HPDE6-E6E7 (cell line): Measurements from ENCODE around the gene AVEN.
"Not testable (repeated sequence)": the region's sequence is repeated elsewhere in the genome, so short reads cannot be mapped to it uniquely, and the experiment has no call there.

Source experiments
- DNase-seq: peaks from one replicate; pipeline ENCODE4 v3.0.0; 2011; ENCODE audit warnings: missing footprints; ENCODE audit errors: extremely low spot score

Gene AVEN, protein sequence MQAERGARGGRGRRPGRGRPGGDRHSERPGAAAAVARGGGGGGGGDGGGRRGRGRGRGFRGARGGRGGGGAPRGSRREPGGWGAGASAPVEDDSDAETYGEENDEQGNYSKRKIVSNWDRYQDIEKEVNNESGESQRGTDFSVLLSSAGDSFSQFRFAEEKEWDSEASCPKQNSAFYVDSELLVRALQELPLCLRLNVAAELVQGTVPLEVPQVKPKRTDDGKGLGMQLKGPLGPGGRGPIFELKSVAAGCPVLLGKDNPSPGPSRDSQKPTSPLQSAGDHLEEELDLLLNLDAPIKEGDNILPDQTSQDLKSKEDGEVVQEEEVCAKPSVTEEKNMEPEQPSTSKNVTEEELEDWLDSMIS

DNA sequence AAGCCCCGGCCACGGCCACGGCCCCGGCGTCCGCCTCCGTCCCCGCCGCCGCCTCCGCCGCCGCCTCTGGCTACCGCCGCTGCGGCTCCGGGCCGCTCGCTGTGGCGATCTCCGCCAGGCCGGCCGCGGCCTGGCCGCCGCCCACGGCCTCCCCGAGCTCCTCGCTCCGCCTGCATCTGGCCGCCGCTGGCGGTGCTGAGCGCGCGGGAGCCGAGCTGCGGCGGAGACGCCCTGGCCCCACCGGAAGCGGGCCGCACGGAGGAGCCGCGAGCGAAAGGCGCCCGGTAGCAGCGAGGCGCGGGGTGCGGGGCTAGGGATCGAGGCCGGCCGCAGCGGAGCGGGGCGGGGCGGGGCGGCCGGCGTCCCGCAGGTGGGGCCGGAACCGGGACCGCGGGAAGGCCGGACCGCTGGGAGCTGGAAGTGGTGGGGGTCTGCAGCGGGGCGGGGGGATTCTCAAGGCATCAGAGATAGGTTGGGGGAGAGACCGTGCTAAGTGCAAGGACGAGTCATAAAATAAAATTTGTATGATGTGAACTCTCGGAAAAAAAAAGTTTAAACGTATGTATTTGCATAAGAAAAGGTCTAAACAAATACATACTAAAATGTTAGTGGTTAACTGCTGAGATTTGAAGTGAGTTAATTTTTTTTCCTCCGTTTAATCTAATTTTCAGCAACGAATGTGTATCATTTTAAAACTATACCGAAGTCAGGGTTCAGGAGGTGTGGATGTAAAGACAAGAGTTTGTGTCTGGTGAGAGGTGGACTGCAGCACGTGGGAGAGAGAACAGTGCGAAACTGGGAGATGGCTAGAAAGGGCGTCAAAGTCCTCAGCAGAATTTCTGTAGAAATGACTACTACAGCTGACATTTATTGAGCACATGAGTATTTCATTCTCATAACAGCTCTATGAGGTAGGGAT, at the start of gene AVEN:
Gene AVEN (minus strand): TSS at position 334 of the 919 bp plus-strand sequence. CDS start 158 bp downstream, at position 176.
- peak; percentile 22 for DNase-seq

DNA sequence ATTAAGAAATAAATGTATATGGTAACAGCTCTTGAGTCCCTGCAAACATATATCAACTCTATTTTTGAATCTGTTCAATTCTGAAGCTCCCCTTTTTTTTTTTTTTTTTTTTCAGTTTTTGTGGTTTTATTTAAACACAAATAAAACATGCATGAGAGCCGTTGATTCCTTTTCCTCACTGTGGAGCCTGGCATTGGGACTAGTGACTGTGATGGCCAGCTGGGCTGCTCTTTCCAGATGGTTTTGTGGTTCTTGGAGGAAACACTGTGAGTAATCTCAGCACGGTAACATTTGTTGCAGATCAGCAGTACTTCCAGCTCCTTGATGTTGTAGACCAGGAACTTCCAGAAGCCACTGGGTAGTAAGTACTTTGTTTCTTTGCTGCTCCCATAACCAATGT, 46.7 kb upstream of the AVEN start:
- no peak for DNase-seq

DNA sequence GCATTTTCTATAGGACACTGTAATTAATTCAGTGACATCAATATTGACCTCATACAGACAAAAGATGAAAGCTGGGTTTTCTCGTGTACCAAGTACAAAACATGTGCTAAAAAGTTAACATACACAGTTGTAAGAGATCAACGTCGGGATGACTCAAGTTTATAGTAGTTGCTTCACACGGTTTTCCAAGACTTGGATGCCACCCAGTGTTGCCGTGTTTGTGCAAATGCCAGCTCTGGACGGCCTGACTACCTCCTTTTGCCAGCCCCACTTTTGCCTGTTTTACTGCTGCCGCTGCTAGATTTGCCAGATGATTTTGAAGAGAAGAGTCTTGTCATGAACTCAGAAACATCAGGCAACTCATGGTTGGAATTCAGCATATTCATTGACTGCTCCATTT, 45.1 kb upstream of the AVEN start:
- no peak for DNase-seq

DNA sequence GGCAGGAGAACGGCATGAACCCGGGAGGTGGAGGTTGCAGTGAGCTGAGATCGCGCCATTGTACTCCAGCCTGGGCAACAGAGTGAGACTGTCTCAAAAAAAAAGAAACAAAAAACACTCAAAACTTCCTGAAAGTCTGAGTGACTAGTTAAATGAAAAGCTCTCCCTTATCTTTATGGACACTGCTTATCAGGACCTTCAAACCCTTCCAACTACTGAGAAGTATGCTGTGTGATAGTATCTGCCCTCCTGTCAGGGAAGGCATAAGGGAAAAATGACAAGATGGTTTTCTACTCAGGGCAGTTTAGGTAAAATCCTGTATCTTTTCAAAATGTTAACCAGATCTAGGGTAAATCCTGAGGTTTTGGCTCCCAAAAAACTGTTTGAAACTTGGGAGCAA, 40.9 kb upstream of the AVEN start:
- no peak for DNase-seq

DNA sequence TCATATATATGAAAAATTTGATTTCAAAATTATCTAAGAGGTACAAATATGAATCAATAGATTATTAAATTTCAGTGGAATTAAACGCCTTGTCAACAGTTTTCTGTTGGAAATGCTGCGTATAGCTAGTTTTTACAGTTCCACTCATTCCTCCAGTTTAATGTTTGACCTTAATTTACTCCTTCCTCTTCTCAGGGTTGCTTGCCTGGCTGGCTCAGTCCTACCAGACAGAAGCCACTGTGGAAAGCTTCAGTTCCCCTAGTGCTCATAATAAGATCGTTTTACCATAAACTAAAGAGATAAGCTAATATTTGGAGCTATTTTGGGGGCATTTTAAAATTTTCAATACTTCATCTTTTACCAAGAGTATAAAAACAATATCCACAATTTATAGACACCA, 39.9 kb upstream of the AVEN start:
- DNase-seq, result no peak

DNA sequence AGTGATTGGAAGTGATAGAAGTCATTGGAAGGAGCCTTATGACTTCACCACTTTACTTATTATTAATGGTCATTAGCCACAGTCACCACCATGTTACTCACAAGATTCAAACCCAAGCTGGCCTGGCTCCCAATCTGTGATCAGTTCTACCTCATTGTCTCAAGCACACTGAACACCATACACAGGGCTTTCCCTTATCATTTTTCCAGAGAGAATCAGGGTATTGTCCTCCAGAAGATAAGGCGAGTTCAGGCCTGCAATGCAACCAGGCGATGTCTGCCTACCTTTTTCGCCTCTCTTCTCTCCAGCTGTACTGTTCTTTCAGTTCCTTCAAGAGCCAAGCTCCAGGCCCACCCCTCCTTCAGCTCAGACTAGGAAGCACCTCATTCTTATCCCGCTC, 37.8 kb upstream of the AVEN start:
- no peak for DNase-seq

DNA sequence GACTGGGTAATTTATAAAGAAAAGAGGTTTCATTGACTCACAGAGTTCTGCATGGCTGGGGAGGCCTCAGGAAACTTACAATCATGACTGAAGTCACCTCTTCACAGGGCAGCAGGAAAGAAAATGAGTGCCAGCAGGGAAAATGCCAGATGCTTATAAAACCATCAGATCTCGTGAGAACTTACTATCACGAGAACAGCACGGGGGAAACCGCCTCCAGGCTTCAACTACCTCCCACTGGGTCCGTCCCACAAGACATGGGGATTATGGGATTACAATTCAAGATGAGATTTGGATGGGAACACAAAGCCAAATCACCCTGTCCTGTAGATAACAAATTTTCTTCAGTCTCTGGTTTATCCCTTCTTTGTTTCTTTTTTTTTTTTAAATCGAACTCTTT, 31.0 kb upstream of the AVEN start:
- DNase-seq, result no peak

DNA sequence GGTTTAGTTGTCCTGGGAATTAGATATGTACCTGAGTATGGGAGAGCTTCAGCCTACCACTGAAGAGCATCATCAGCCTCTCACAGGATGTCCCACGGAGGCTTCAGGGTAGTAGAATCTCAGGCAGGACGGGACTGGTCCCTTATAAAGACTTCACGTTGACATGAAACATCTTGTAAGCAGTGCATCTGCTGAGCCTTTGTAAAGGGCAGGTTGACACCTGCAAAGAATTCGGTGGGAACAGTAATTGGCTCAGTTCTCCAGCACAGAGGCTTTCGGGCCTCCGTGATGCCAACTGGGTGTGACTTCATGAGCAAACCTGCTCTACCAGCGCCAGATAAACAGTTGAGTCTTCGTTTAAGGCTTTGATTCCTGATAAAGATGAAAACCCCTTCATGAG, 26.9 kb upstream of the AVEN start:
- DNase-seq, result peak; percentile 10

DNA sequence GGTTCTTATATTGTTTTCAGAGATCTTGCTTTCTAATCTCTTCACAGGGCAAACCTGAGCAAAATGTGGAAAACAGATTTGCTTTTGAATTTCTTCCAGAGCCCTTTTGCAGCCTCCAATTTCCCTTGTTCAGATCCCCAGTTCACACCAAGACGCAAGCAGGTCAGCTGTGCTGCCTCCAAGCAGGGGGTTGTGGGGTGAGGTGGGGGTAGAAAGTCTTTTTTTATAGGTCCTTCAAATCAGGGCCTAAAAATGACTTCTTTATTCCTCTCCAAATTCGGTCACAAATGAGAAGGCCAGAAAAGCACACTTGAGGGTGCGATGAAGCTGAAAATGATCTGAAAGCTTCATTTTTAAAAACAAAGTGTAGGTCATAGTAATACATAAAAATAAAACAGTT, 26.3 kb upstream of the AVEN start:
- DNase-seq, result no peak

DNA sequence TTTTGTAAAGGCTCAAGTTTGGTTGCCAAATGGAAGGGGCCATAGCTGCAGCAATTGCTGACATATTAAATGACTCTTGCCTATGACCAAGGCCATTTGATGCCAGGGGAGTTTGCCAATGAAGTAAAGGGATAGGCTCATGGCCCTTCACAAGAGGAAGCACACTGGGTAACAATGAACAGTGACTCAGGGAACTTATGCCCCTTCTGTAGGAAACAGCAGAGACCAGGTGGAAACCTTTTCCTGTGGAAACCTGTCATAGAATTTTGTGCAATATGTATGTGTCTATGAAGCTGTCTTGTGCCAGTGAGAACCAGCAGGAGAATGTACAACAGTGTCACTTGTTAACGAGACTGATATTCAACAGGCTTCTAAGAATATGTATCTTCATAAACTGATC, 25.4 kb upstream of the AVEN start:
- DNase-seq, result no peak

DNA sequence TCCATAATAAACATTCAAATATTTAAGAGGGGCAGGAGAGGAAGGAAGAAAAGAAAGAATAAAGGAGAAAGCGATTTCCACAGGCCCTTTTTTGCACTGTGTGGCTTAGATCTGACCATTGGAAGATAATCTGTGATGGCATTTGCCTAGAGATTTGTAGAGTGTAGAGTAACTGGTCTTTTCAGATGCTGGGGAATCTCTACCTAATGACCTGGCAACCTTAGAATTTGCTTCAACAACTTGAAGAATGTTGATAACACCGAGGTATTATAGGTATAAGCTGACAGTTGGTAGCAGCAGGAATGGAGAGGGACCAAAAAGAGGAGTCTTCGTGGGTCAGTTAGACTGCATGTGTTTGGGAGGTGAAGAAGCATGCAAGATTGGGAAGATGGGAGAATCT, 20.9 kb upstream of the AVEN start:
- DNase-seq, result no peak

DNA sequence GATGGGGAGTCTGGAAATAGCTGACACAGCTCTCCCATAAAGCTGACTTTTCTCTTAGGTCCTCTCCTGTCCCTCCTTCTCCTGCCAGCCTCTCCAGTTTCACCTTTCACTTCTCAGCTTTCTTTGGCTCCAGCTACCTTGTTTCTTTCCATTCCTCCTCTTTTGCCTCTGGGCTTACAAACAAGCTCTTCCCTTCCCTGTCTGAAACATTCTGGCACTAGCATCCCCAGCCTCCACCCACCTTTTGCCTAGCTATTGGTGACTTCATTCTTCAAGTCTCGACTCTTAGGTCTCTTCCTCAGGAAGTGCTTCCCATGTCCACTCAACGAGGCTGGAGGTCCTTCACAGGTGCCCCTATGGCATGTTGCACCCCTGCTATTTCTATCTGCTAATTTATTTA, 20.5 kb upstream of the AVEN start:
- no peak for DNase-seq

DNA sequence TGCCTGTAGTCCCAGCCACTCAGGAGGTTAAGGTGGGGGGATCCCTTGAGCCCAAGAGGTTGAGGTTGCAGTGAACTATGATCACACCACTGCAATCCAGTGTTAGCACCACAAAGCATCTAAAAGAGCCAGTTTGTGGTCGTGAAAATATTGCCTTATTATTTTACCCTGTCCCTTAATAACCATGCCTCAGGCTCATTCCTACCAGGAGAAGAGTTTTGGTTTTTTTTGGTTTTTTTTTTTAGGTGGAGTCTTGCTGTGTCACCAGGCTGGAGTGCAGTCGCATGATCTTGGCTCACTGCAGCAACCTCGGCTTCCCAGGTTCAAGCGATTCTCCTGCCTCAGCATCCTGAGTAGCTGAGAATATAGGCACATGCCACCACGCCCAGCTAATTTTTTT, 17.9 kb upstream of the AVEN start:
- no peak for DNase-seq

DNA sequence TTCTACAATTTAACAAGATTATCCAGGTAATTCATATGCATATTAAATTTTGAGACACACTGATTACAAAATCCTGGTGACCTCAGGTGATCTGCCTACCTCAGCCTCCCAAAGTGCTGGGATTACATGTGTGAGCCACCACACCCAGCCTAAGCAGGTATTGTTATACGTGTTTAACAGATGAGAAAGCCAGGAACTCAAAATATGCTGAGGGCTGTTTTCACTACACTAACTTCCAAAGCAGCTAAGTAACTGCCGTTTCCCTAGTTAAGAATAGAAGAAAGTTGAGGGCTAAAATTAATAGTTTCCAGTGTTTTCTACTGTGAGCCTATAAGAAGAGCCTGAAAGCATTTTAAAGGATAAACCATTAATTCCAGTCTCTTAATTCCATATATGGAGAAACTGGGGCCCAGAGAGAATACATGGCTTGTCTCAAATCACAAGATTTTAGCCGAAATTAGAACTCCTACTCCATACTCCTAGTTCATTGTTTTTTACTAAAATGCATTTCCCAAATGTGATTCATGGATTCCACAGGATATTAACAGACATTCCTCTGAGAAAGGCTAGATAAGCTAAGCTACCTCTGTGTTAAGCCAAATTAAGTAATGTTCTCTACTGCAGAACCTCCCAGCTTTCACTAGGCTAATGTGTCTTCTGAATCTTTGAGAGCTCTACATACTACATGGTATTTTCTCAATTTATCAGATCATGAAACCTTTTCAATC, 17.0 kb upstream of the AVEN start:
- no peak for DNase-seq

DNA sequence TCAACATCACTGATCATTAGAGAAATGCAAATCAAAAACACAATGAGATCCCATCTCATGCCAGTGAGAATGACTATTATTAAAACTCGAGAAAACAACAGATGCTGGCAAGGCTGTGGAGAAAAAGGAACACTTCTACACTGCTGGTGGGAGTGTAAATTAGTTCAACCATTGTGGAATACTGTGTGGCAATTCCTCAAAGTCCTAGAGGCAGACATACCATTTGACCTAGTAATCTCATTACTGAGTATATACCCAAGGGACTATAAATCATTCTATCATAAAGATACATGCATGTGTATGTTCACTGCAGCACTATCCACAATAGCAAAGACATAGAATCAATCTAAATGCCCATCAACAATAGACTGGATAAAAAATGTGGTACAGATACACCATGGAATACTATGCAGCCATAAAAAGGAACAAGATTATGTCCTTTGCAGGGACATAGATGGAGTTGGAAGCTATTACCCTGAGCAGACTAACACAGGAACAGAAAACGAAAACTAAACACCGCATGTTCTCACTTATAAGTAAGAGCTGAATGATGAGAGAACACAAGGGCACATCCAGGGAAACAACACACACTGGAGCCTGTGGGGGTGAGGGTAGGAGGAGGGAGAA, 15.2 kb upstream of the AVEN start:
- DNase-seq, result no peak

DNA sequence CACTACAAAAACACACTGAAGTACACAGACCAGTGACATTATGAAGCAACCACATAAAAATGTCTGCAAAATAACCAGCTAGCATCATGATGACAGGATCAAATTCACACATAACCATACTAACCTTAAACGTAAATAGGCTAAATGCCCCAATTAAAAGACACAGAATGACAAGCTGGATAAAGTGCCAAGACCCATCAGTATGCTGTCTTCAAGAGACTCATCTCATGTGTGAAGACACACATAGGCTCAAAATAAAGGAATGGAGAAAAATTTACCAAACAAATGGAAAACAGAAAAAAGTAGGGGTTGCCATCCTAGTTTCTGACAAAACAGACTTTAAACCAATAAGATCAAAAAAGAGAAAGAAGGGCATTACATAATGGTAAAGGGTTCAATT, 11.4 kb upstream of the AVEN start:
- not testable (repeated sequence) for DNase-seq

DNA sequence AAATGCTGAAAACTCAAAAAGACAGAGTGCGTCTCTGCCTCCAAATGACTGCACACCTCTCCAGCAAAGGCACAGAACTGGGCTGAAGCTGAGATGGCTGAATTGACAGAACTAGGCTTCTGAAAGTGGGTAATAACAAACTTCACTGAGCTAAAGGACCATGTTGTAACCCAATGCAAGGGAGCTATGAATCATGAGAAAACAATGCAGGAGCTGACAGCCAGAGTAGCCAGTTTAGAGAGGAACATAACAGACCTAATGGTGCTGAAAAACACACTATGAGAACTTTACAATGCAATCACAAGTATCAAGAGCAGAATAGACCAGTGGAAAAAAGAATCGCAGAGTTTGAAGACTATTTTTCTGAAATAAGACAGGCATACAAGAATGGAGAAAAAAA, 10.1 kb upstream of the AVEN start:
- no peak for DNase-seq

DNA sequence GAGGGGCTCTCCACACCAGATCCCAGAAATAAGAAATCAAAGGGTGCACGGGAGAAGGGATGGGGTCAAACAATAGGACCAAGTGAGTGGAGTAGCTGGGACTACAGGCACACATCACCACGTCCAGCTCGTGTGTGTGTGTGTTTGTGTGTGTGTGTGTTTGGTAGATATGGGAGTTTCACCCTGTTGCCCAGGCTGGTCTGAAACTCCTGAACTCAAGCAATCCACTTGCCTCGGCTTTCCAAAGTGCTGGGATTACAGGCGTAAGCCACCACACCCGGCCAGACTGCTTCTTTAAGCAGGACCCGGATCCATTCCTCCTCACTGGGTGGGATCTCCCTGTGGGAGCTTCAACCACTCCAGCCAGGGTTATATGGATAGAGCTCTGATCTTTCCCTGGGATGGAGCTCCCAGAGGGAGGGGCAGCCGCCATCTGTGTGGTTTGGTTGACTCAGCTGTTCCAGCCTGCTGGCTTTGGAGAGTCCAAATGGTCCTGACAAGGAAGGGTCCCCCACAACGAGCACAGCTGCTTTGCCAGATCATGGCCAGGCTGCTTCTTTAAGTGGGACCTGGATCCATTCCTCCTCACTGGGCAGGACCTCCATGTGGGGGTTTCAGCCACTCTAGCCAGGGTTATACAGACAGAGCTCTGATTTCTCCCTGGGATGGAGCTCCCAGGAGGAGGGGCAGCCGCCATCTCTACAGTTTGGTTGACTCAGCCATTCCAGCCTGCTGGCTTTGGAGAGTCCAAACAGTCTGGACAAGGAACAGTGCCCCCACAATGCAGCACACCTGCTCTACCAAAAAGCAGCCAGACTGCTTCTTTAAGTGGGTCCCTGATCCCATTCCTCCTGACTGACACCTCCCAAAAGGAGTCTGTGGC, 9.1 kb upstream of the AVEN start:
- DNase-seq, result no peak

DNA sequence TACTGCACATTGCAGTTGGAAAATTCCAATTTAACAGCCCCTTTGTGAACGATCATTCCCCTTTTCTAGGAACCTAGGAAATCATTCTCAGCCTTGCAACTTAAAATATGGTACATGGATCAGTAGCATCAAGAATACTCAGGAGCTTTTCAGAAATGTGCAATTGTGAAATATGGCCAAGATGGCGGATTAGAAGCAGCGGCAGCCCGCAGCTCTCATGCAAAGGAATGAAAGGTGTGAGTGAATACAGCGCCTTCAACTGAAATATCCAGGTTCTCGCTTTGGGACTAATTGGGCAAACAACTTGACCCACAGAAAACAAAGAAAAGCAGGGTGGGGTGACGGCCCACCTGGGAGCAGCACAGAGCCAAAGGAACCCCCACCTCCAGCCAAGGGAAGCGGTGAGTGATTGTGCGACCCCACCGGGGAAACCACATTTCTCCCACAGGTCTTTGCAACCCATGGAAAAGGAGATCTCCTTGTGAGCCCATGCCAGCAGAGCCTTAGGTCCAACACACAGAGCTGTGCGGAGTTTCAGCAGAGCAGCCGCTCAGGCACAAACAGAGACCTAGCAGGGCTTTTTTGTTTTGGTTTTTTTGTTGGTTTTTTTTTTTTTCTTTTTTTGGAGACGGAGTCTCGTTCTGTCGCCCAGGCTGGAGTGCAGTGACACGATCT, 7.6 kb upstream of the AVEN start:
- DNase-seq, result no peak

DNA sequence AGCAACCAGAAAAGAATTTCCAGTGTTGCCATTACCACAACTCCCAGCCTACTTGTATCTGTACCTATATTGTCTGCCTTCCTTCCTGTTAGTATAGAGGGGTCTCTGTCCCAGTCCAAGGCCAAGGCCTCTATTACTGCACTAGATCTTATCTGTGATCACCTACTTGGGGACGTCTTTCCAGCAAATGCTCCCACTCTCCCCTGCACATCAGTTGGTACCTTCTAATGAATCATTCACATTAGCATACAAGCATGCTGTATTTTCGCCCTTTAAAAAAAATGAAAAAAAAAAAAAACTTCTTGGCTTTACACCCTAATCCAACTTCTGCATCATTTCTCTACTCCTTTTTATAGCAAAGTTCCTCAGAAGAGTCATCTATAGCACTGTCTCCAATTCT, 4.8 kb upstream of the AVEN start:
- no peak for DNase-seq
